Measurements from ENCODE around the gene TGFBI. TPM values are rescaled to one million over a fixed set of nuclear protein-coding genes. Genes with fewer than 3 reads are reported as not detected.

Gene TGFBI
- total RNA-seq, 1 donor from 2014 or later, result 2.3 TPM

DNA sequence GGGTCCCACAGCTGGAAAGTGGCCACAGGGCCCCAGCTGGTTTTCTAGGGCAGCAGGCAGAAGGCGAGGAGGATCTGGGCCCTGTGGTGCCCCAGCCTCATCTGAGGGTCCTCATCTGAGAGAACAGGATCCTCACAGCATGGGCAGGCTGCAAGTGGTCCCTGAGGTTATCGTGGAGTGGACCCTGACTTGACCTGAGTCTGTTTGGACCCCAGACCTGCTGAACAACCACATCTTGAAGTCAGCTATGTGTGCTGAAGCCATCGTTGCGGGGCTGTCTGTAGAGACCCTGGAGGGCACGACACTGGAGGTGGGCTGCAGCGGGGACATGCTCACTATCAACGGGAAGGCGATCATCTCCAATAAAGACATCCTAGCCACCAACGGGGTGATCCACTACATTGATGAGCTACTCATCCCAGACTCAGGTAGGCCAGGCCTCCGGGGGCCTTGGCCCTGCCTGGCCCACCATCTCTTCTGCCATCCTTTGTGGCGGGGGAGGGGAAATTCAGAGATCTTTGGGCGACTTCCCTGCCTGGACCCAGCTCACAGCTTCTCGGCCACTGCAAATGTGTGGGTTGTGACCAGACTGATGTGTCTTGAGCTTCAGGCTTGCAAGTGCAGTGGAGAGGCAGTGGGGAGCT lies 24.0 kb downstream of the TGFBI start:
- no peak overlapping the region for H3K27ac Mint-ChIP-seq
- H3K36me3 Mint-ChIP-seq (ENCODE audit: insufficient read depth), result no peaks in the 10 kb centered on the region
- peaks cover 7% of the 10 kb centered on the region for H3K4me1 Mint-ChIP-seq (ENCODE audit: low read depth)
- DNase-seq (ENCODE audit: low spot score, unreplicated experiment), result no peak
- no peak overlapping the region for H3K4me3 Mint-ChIP-seq (ENCODE audit: low read depth)
- TF ChIP-seq, protein P1, sequence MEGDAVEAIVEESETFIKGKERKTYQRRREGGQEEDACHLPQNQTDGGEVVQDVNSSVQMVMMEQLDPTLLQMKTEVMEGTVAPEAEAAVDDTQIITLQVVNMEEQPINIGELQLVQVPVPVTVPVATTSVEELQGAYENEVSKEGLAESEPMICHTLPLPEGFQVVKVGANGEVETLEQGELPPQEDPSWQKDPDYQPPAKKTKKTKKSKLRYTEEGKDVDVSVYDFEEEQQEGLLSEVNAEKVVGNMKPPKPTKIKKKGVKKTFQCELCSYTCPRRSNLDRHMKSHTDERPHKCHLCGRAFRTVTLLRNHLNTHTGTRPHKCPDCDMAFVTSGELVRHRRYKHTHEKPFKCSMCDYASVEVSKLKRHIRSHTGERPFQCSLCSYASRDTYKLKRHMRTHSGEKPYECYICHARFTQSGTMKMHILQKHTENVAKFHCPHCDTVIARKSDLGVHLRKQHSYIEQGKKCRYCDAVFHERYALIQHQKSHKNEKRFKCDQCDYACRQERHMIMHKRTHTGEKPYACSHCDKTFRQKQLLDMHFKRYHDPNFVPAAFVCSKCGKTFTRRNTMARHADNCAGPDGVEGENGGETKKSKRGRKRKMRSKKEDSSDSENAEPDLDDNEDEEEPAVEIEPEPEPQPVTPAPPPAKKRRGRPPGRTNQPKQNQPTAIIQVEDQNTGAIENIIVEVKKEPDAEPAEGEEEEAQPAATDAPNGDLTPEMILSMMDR (IDR thresholded peaks at IDR 0.05; ENCODE audit: unreplicated experiment), result no peak
- H3K27me3 Mint-ChIP-seq, result peaks cover 16% of the 10 kb centered on the region
- H3K9me3 Mint-ChIP-seq (ENCODE audit: low read depth), result no peaks in the 10 kb centered on the region

GRCh38 chr5:136053336-136054141 lies 24.8 kb downstream of the TGFBI start:
- TF ChIP-seq, protein P1 (IDR thresholded peaks at IDR 0.05; ENCODE audit: unreplicated experiment), result no peak
- Mint-ChIP-seq H3K36me3 (ENCODE audit: insufficient read depth) (no peaks in the 10 kb centered on the region), H3K4me1 (ENCODE audit: low read depth) (peaks cover 7% of the 10 kb centered on the region), H3K4me3 (ENCODE audit: low read depth) (no peak overlapping the region), H3K9me3 (ENCODE audit: low read depth) (no peaks in the 10 kb centered on the region), H3K27me3 (peaks cover 14% of the 10 kb centered on the region), H3K27ac (peak overlapping the region; percentile 30)
- no peak for DNase-seq (ENCODE audit: low spot score, unreplicated experiment)

- H3K27ac Mint-ChIP-seq, result peak overlapping the region; percentile 1
- peaks cover 7% of the 10 kb centered on the region for H3K4me1 Mint-ChIP-seq (ENCODE audit: low read depth)
- no peaks in the 10 kb centered on the region for H3K36me3 Mint-ChIP-seq (ENCODE audit: insufficient read depth)
- H3K9me3 Mint-ChIP-seq (ENCODE audit: low read depth), result no peaks in the 10 kb centered on the region
- peaks cover 13% of the 10 kb centered on the region for H3K27me3 Mint-ChIP-seq
- DNase-seq (ENCODE audit: low spot score, unreplicated experiment), result no peak
- no peak overlapping the region for H3K4me3 Mint-ChIP-seq (ENCODE audit: low read depth)
- TF ChIP-seq, protein P1 (IDR thresholded peaks at IDR 0.05; ENCODE audit: unreplicated experiment), result no peak
These were observed 25.6 kb downstream of the TGFBI start for GRCh38 chr5:136054142-136055019.

DNA sequence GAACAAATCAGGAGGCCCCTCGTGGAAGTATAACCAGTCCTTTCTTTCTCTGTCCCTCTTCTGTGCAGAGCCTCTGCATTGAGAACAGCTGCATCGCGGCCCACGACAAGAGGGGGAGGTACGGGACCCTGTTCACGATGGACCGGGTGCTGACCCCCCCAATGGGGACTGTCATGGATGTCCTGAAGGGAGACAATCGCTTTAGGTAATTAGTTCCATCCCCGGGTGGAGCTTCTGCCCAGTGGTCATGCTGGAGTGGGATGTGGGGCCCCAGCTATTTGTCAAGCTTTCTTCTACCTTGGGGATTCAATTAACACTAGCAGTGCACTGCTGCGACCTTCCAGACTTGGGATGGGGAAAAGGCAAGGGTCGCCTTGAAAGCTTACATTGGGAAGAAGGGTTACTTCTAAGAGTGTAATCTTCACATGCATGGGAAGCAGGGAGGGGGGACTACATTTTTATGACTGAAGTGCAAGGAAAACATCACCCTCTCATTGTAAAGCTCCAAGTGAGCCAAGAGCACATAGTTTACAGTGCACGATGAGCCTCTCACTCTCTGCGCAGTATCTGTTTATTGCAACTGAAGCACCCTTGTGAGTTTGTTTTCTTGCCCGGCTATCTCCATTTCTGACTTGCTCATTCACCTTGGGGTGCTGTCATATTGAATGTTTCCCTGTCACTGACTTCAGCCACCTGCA lies 27.0 kb downstream of the TGFBI start:
- H3K27ac Mint-ChIP-seq, result no peak overlapping the region
- H3K36me3 Mint-ChIP-seq (ENCODE audit: insufficient read depth), result no peaks in the 10 kb centered on the region
- DNase-seq (ENCODE audit: low spot score, unreplicated experiment), result no peak
- TF ChIP-seq, protein P1 (IDR thresholded peaks at IDR 0.05; ENCODE audit: unreplicated experiment), result no peak
- no peaks in the 10 kb centered on the region for H3K9me3 Mint-ChIP-seq (ENCODE audit: low read depth)
- H3K4me3 Mint-ChIP-seq (ENCODE audit: low read depth), result no peak overlapping the region
- H3K27me3 Mint-ChIP-seq, result peaks cover 11% of the 10 kb centered on the region
- H3K4me1 Mint-ChIP-seq (ENCODE audit: low read depth), result peaks cover 7% of the 10 kb centered on the region

Data from progenitor cell of endocrine pancreas (in vitro differentiated cells).